Activated T-cell treated with anti-CD3 and anti-CD28 coated beads, Interleukin-2, amount 50 U/mL, for 48 hours (primary cell): Measurements from ENCODE around the gene CYP4F3.
A peak's percentile ranks its signal among the peaks of the same experiment; 100 is the strongest.
"Not testable (repeated sequence)": the region's sequence is repeated elsewhere in the genome, so short reads cannot be mapped to it uniquely, and the experiment has no call there.

Source experiments
- DNase-seq, 2 experiments: peaks; one replicate each; pipeline ENCODE4 v3.0.0-alpha.2; 2020

Gene CYP4F3

GRCh38 chr19:15640294-15640903 lies at the start of gene CYP4F3:
Gene CYP4F3 (plus strand): TSS chr19:15640897. CDS start chr19:15641416, 519 bp downstream.
- no peak for DNase-seq

- DNase-seq, result no peak
Measured at GRCh38 chr19:15591796-15592195, 48.9 kb upstream of the CYP4F3 start.

GRCh38 chr19:15592506-15592905 lies 48.2 kb upstream of the CYP4F3 start:
- DNase-seq, result not testable (repeated sequence)

GRCh38 chr19:15593766-15594165 lies 46.9 kb upstream of the CYP4F3 start:
- DNase-seq, result not testable (repeated sequence)

GRCh38 chr19:15595069-15595468 lies 45.6 kb upstream of the CYP4F3 start:
- DNase-seq, result no peak

- DNase-seq, result not testable (repeated sequence)
Measured at GRCh38 chr19:15607978-15608925, 32.4 kb upstream of the CYP4F3 start.

GRCh38 chr19:15609261-15609660 lies 31.4 kb upstream of the CYP4F3 start:
- no peak for DNase-seq

- DNase-seq, result no peak
Measured at GRCh38 chr19:15612342-15612741, 28.4 kb upstream of the CYP4F3 start.

GRCh38 chr19:15613338-15613737 lies 27.4 kb upstream of the CYP4F3 start:
- no peak for DNase-seq

- no peak for DNase-seq
Measured at GRCh38 chr19:15614507-15615379, 26.0 kb upstream of the CYP4F3 start, which contains the start of gene CYP4F8. Gene CYP4F8 (plus strand): TSS chr19:15615218. CDS start chr19:15615617, 399 bp downstream.

GRCh38 chr19:15615526-15615925 lies 25.2 kb upstream of the CYP4F3 start:
- DNase-seq, result no peak

GRCh38 chr19:15616183-15616582 lies 24.5 kb upstream of the CYP4F3 start:
- no peak for DNase-seq

- no peak for DNase-seq
Measured at GRCh38 chr19:15616627-15617270, 23.9 kb upstream of the CYP4F3 start.

- no peak for DNase-seq
Measured at GRCh38 chr19:15618321-15618720, 22.4 kb upstream of the CYP4F3 start.

GRCh38 chr19:15621801-15622200 lies 18.9 kb upstream of the CYP4F3 start:
- DNase-seq, result no peak

- no peak for DNase-seq
Measured at GRCh38 chr19:15622991-15623390, 17.7 kb upstream of the CYP4F3 start.

GRCh38 chr19:15623711-15624318 lies 16.9 kb upstream of the CYP4F3 start:
- DNase-seq, result no peak

- no peak for DNase-seq
Measured at GRCh38 chr19:15628236-15629002, 12.3 kb upstream of the CYP4F3 start.

GRCh38 chr19:15629003-15629880 lies 11.5 kb upstream of the CYP4F3 start:
- peak; percentile 93 to 97 for DNase-seq

GRCh38 chr19:15631817-15632216 lies 8.9 kb upstream of the CYP4F3 start:
- DNase-seq, result peak; percentile 41 to 60
